SK-N-SH (cell line): ENCODE measurements around the gene LRRC32. TPM values are rescaled to one million over a fixed set of nuclear protein-coding genes. Genes with fewer than 3 reads are reported as not detected.

Source experiments
- CTCF ChIA-PET: fragments of 300-600, 350-600 bp; formaldehyde crosslinking; extraction: SDS; loops from one replicate; lab custom pipeline; 2021; lab: Yijun Ruan, JAX
- POLR2A ChIA-PET: fragments of 350-600 bp; sonication (Branson Sonifier 250); formaldehyde crosslinking; extraction: SDS; loops from one replicate; lab custom pipeline; 2020; ENCODE audit warnings: antibody characterized with exemption, inconsistent platforms; lab: Yijun Ruan, JAX
- DNase-seq: peaks from one replicate; pipeline ENCODE4 v3.0.0; 2012
- H2AFZ ChIP-seq: fragments of 200-600 bp; sonication (generic); 2 replicates; pipeline ENCODE4 v1.8.1; 2016; ENCODE audit warnings: antibody characterized with exemption, mild to moderate bottlenecking, low read depth
- H3F3A ChIP-seq: fragments of 200-600 bp; sonication (generic); replicated peaks from 2 replicates; pipeline ENCODE3; 2016; ENCODE audit warnings: antibody characterized with exemption, mild to moderate bottlenecking; ENCODE audit not compliant: insufficient read depth
- H3K27ac ChIP-seq, 2 experiments: fragments of 200-500 bp in 1 of 2; fragments of 200-600 bp in 1 of 2; sonication (Bioruptor generic) in 1 of 2; sonication (generic), shearing (Covaris generic) in 1 of 2; 2 replicates each; pipeline versions ENCODE4 v1.5.1 to v1.6.1; 2014 to 2016; ENCODE audit warnings: low read depth in 2 of 2, inconsistent platforms in 1 of 2, low read length in 1 of 2, mild to moderate bottlenecking in 1 of 2, mixed read lengths in 1 of 2
- H3K27me3 ChIP-seq: fragments of 200-600 bp; sonication (generic), shearing (Covaris generic); 2 replicates; pipeline ENCODE4 v1.6.1; 2016; ENCODE audit warnings: mixed run types; ENCODE audit not compliant: insufficient read depth
- H3K36me3 ChIP-seq, 2 experiments: fragments of 200-500 bp in 1 of 2; fragments of 200-600 bp in 1 of 2; sonication (Bioruptor generic) in 1 of 2; sonication (generic) in 1 of 2; replicated peaks in 1 of 2; 2 replicates each; pipeline versions ENCODE3 to v1.5.1; 2014 to 2016; ENCODE audit warnings: low read length in 1 of 2, mild to moderate bottlenecking in 1 of 2; ENCODE audit not compliant: insufficient read depth in 2 of 2, control insufficient read depth in 1 of 2
- H3K4me1 ChIP-seq, 2 experiments: fragments of 200-500 bp in 1 of 2; fragments of 200-600 bp in 1 of 2; sonication (Bioruptor generic) in 1 of 2; sonication (generic), shearing (Covaris generic) in 1 of 2; 2 replicates each; pipeline versions ENCODE4 v1.5.1 to v1.6.1; 2014 to 2016; ENCODE audit warnings: low read depth in 1 of 2, low read length in 1 of 2, mixed run types in 1 of 2; ENCODE audit not compliant: insufficient read depth in 2 of 2, control insufficient read depth in 1 of 2
- H3K4me2 ChIP-seq: fragments of 200-600 bp; sonication (generic), shearing (Covaris generic); 2 replicates; pipeline ENCODE4 v1.6.1; 2017; ENCODE audit warnings: mixed run types
- H3K4me3 ChIP-seq, 2 experiments: fragments of 200-500 bp in 1 of 2; fragments of 200-600 bp in 1 of 2; sonication (Bioruptor generic) in 1 of 2; sonication (generic), shearing (Covaris generic) in 1 of 2; 2 replicates each; pipeline versions ENCODE4 v1.5.1 to v1.8.1; 2014 to 2016; ENCODE audit warnings: low read depth in 2 of 2, inconsistent platforms in 1 of 2, low read length in 1 of 2, mild to moderate bottlenecking in 1 of 2, mixed read lengths in 1 of 2, moderate library complexity in 1 of 2
- H3K79me2 ChIP-seq: fragments of 200-600 bp; sonication (generic); 2 replicates; pipeline ENCODE4 v1.8.1; 2017; ENCODE audit warnings: mild to moderate bottlenecking; ENCODE audit not compliant: insufficient read depth
- H3K9ac ChIP-seq: fragments of 200-600 bp; sonication (generic); 2 replicates; pipeline ENCODE4 v1.6.1; 2017; ENCODE audit warnings: mixed run types
- H3K9me2 ChIP-seq: fragments of 200-600 bp; sonication (generic); 2 replicates; pipeline ENCODE4 v1.6.1; 2017; ENCODE audit warnings: mixed run types
- H3K9me3 ChIP-seq: fragments of 200-600 bp; sonication (generic); 2 replicates; pipeline ENCODE4 v1.6.1; 2017; ENCODE audit warnings: mixed run types, mild to moderate bottlenecking, moderate library complexity
- H4K20me1 ChIP-seq: fragments of 200-600 bp; sonication (generic); 2 replicates; pipeline ENCODE4 v1.6.1; 2017; ENCODE audit warnings: mild to moderate bottlenecking, mixed run types; ENCODE audit not compliant: insufficient read depth
- ELF1 ChIP-seq: IDR thresholded peaks from 2 replicates; pipeline ENCODE4 v1.4.0; 2012
- EP300 ChIP-seq, 2 experiments: IDR thresholded peaks; 2 replicates each; pipeline versions ENCODE4 v1.4.0 to v1.6.1; 2012; ENCODE audit warnings: borderline replicate concordance in 1 of 2, low read depth in 1 of 2, low read length in 1 of 2
- EZH2phosphoT487 ChIP-seq: fragments of 200-600 bp; sonication (generic); IDR thresholded peaks from 2 replicates; pipeline ENCODE4 v1.6.1; 2017; ENCODE audit warnings: low read depth, mixed run types, mild to moderate bottlenecking, antibody characterized with exemption, moderate library complexity, borderline replicate concordance
- FOXM1 ChIP-seq: IDR thresholded peaks from 2 replicates; pipeline ENCODE4 v1.4.0; 2012; ENCODE audit warnings: low read depth, mild to moderate bottlenecking
- GABPA ChIP-seq: IDR thresholded peaks from 2 replicates; pipeline ENCODE4 v1.4.0; 2012; ENCODE audit warnings: low read depth, mild to moderate bottlenecking
- GATA2 ChIP-seq: sonication (generic); formaldehyde crosslinking; IDR thresholded peaks from 2 replicates; pipeline ENCODE4 v1.5.0; 2020; ENCODE audit warnings: mild to moderate bottlenecking, missing genetic modification reagents
- POLR2AphosphoS5 ChIP-seq: IDR thresholded peaks from 2 replicates; pipeline ENCODE4 v1.6.1; 2012; ENCODE audit warnings: low read depth, low read length
- RAD21 ChIP-seq: IDR thresholded peaks from 2 replicates; pipeline ENCODE4 v1.6.1; 2012; ENCODE audit warnings: mild to moderate bottlenecking, low read length
- RCOR1 ChIP-seq: fragments of 150-350 bp; IDR thresholded peaks from 2 replicates; pipeline ENCODE4 v1.6.1; 2017; ENCODE audit warnings: antibody characterized with exemption, low read length
- RFX5 ChIP-seq: IDR thresholded peaks from 2 replicates; pipeline ENCODE4 v1.6.1; 2012; ENCODE audit warnings: mild to moderate bottlenecking, improper control_type of control experiment, low read length
- SMC3 ChIP-seq: IDR thresholded peaks from 2 replicates; pipeline ENCODE4 v1.6.1; 2012; ENCODE audit warnings: low read depth, low read length, improper control_type of control experiment
- TAF1 ChIP-seq: IDR thresholded peaks from 2 replicates; pipeline ENCODE4 v1.6.1; 2012; ENCODE audit warnings: low read depth, mild to moderate bottlenecking, low read length, moderate library complexity, borderline replicate concordance
- TCF12 ChIP-seq: IDR thresholded peaks from 2 replicates; pipeline ENCODE4 v1.4.0; 2012
- YY1 ChIP-seq: IDR thresholded peaks from 2 replicates; pipeline ENCODE4 v1.4.0; 2012; ENCODE audit warnings: low read depth, mild to moderate bottlenecking
- WGBS: methylation state at CpG from one replicate; pipeline ENCODE4 v1.1.6; 2017; ENCODE audit warnings: low lambda C conversion rate; 5-methylcytosine and 5-hydroxymethylcytosine counted together
- polyA plus RNA-seq, 3 experiments: library from polyadenylated mRNA; depleted of rRNA; stranded (reverse); fragments of >200 nt; gene quantifications; 2 replicates each; pipeline ENCODE4 v1.2.3, GENCODE V29; 2012
- TF ChIP-seq, protein P1 (sequence below): fragments of 150-350 bp; IDR thresholded peaks from 2 replicates; pipeline ENCODE4 v1.6.1; 2017; ENCODE audit warnings: antibody characterized with exemption, low read length, low read depth, borderline replicate concordance
- TF ChIP-seq, protein P2 (sequence below): fragments of 150-350 bp; IDR thresholded peaks from 2 replicates; pipeline ENCODE4 v1.6.1; 2016; ENCODE audit warnings: mild to moderate bottlenecking, low read depth, low read length
- TF ChIP-seq, protein P3 (sequence below): IDR thresholded peaks from 2 replicates; pipeline ENCODE4 v1.4.0; 2012; ENCODE audit warnings: low read depth
- TF ChIP-seq, protein P4 (sequence below): fragments of 200-600 bp; sonication (generic); IDR thresholded peaks from 2 replicates; pipeline ENCODE4 v1.6.1; 2017; ENCODE audit warnings: antibody characterized with exemption, mild to moderate bottlenecking, moderate library complexity
- TF ChIP-seq, protein P5 (sequence below): IDR thresholded peaks from 2 replicates; pipeline ENCODE4; 2012

LRRC32 gene
- polyA plus RNA-seq, 1 of the 3 experiments (the other 2 are of a cell fraction): 0.43 TPM

DNA sequence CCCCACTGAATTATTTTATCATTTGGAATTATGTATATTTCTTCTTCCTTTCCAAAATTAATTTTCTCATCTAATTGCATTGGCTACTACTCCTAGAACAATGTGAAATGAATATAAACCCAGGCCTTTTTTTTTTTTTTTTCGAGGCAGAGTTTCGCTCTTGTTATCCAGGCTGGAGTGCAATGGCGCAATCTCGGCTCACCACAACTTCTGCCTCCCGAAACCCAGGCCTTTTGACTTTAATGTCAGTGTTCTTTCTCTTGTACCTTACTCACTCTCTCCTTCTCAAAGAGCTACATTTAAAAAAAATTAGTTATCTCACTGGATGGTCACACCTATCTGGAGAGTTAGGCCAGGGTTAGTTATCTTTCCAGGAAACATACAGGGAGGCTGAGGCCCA, 35.3 kb upstream of the LRRC32 start:
- 81% methylated on average over 5 of the region's 5 CpGs for WGBS
- Histone ChIP-seq H3K9ac (no peak overlapping the region), H3K27me3 (no peaks in the 10 kb centered on the region), H3K27ac (no peak overlapping the region), H3K9me2 (no peaks in the 10 kb centered on the region), H3F3A (peaks cover 5% of the 10 kb centered on the region), H4K20me1 (no peaks in the 10 kb centered on the region)
- CTCF ChIA-PET: interaction anchor here (0.8 to 2.7 kb wide), 4 partner anchors 12 to 25 kb away, joined by 3 to 15 read pairs (median 4); no protein-coding TSS in a partner anchor
- TF ChIP-seq, protein P1, sequence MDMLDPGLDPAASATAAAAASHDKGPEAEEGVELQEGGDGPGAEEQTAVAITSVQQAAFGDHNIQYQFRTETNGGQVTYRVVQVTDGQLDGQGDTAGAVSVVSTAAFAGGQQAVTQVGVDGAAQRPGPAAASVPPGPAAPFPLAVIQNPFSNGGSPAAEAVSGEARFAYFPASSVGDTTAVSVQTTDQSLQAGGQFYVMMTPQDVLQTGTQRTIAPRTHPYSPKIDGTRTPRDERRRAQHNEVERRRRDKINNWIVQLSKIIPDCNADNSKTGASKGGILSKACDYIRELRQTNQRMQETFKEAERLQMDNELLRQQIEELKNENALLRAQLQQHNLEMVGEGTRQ: no peak
- no peak for TF ChIP-seq RCOR1
- TF ChIP-seq, all 33 proteins: peak for 0
- Histone ChIP-seq H3K36me3 (no peaks in the 10 kb centered on the region), H3K4me1 (peaks cover 5% of the 10 kb centered on the region in 2 experiments; a peak in 3 of 4 replicates), H3K4me3 (no peak overlapping the region), H3K4me2 (no peak overlapping the region), H3K9me3 (no peaks in the 10 kb centered on the region), H3K79me2 (no peaks in the 10 kb centered on the region), H2AFZ (no peak overlapping the region)
- no peak for DNase-seq
- POLR2A ChIA-PET: no interaction called here

DNA sequence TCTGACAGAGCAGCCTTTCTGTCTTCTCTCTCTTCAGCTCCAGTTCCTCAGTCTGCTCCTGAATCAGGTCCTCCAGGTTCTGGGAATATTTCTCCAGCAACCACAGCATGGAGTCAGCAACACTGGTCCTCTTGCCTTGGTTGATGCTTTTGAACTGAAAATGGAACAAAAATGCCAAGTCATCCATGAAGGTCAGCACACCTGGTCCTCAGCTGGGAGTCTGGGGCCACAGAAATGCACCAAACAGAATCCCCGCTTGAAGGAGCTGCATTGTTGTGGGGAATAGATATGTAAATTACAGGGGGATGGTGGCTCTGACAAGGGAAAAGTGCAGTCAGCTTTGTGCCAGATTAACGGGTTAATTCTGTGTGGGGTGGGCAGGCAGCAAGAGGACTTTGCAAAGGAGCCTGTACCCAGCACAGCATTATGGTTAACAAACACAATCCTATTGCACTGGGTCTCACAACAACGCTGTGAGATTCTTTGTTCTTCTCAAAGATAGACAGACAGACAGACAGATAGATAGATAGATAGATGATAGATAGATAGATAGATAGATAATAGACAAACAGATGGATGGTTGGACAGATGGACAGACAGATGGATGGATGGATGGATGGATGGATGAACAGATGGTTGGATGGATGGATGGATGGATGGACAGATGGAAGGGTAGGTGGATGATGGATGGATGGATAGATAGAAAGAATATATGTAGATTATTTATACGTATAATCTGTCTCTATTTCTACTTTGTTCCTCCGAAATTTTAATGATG, 33.8 kb upstream of the LRRC32 start:
- Histone ChIP-seq H3K9me3 (no peaks in the 10 kb centered on the region), H2AFZ (no peak overlapping the region), H3K4me3 (no peak overlapping the region), H4K20me1 (no peaks in the 10 kb centered on the region), H3K4me2 (no peak overlapping the region), H3K79me2 (no peaks in the 10 kb centered on the region), H3F3A (peaks cover 11% of the 10 kb centered on the region), H3K9ac (no peak overlapping the region), H3K27me3 (no peaks in the 10 kb centered on the region), H3K9me2 (no peaks in the 10 kb centered on the region), H3K4me1 (peaks cover 10 to 17% of the 10 kb centered on the region in 2 experiments; a peak in 3 of 4 replicates), H3K36me3 (no peaks in the 10 kb centered on the region), H3K27ac (no peak overlapping the region)
- ChIA-PET CTCF (interaction anchor here (1.1 to 4.0 kb wide), 3 partner anchors 11 to 217 kb away, joined by 3 to 25 read pairs (median 3); no protein-coding TSS in a partner anchor), POLR2A (no interaction called here)
- DNase-seq: no peak
- WGBS: 59% methylated on average over 5 of the region's 5 CpGs
- no peak for TF ChIP-seq POLR2AphosphoS5
- no peak for TF ChIP-seq SMC3
- TF ChIP-seq TCF12: no peak
- TF ChIP-seq FOXM1: no peak
- TF ChIP-seq TAF1: no peak
- no peak for TF ChIP-seq GATA2 (CRISPR knock-in tag)
- TF ChIP-seq ELF1: no peak
- TF ChIP-seq, protein P1: no peak
- TF ChIP-seq EZH2phosphoT487: no peak
- TF ChIP-seq GABPA: no peak
- TF ChIP-seq, protein P2, sequence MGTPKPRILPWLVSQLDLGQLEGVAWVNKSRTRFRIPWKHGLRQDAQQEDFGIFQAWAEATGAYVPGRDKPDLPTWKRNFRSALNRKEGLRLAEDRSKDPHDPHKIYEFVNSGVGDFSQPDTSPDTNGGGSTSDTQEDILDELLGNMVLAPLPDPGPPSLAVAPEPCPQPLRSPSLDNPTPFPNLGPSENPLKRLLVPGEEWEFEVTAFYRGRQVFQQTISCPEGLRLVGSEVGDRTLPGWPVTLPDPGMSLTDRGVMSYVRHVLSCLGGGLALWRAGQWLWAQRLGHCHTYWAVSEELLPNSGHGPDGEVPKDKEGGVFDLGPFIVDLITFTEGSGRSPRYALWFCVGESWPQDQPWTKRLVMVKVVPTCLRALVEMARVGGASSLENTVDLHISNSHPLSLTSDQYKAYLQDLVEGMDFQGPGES: no peak
- no peak for TF ChIP-seq EP300 (IDR thresholded peaks at IDR 0.05; ENCODE audit: borderline replicate concordance in 1 of 2, low read depth in 1 of 2, low read length in 1 of 2)
- TF ChIP-seq, protein P3, sequence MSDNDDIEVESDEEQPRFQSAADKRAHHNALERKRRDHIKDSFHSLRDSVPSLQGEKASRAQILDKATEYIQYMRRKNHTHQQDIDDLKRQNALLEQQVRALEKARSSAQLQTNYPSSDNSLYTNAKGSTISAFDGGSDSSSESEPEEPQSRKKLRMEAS: no peak
- TF ChIP-seq RCOR1: no peak
- TF ChIP-seq RFX5: no peak
- TF ChIP-seq, protein P4, sequence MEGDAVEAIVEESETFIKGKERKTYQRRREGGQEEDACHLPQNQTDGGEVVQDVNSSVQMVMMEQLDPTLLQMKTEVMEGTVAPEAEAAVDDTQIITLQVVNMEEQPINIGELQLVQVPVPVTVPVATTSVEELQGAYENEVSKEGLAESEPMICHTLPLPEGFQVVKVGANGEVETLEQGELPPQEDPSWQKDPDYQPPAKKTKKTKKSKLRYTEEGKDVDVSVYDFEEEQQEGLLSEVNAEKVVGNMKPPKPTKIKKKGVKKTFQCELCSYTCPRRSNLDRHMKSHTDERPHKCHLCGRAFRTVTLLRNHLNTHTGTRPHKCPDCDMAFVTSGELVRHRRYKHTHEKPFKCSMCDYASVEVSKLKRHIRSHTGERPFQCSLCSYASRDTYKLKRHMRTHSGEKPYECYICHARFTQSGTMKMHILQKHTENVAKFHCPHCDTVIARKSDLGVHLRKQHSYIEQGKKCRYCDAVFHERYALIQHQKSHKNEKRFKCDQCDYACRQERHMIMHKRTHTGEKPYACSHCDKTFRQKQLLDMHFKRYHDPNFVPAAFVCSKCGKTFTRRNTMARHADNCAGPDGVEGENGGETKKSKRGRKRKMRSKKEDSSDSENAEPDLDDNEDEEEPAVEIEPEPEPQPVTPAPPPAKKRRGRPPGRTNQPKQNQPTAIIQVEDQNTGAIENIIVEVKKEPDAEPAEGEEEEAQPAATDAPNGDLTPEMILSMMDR: no peak
- TF ChIP-seq RAD21: no peak
- TF ChIP-seq, protein P5, sequence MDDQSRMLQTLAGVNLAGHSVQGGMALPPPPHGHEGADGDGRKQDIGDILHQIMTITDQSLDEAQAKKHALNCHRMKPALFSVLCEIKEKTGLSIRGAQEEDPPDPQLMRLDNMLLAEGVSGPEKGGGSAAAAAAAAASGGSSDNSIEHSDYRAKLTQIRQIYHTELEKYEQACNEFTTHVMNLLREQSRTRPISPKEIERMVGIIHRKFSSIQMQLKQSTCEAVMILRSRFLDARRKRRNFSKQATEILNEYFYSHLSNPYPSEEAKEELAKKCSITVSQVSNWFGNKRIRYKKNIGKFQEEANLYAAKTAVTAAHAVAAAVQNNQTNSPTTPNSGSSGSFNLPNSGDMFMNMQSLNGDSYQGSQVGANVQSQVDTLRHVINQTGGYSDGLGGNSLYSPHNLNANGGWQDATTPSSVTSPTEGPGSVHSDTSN: no peak
- no peak for TF ChIP-seq YY1
